Kidney capillary endothelial cell (primary cell): ENCODE data around the gene TNFRSF25.
"Not testable (repeated sequence)": the region's sequence is repeated elsewhere in the genome, so short reads cannot be mapped to it uniquely, and the experiment has no call there.

Source experiments
- DNase-seq: peaks from one replicate; pipeline ENCODE4 v3.0.0-alpha.2; 2018; ENCODE audit warnings: low spot score

TNFRSF25 gene

GRCh38 chr1:6450943-6451373 is 15.0 kb downstream of the TNFRSF25 start:
- DNase-seq: no peak

GRCh38 chr1:6450486-6450885 is 15.5 kb downstream of the TNFRSF25 start:
- not testable (repeated sequence) for DNase-seq

GRCh38 chr1:6450005-6450450 is 15.9 kb downstream of the TNFRSF25 start:
- DNase-seq: no peak

- no peak for DNase-seq
These were observed 17.0 kb downstream of the TNFRSF25 start for GRCh38 chr1:6448749-6449631.

GRCh38 chr1:6447818-6448748 is 17.9 kb downstream of the TNFRSF25 start:
- DNase-seq: no peak

GRCh38 chr1:6447016-6447817 is 18.8 kb downstream of the TNFRSF25 start:
- DNase-seq: no peak

- no peak for DNase-seq
These were observed 19.3 kb downstream of the TNFRSF25 start for GRCh38 chr1:6446665-6447015.

GRCh38 chr1:6445929-6446328 is 20.0 kb downstream of the TNFRSF25 start:
- not testable (repeated sequence) for DNase-seq

- DNase-seq: no peak
These were observed 20.8 kb downstream of the TNFRSF25 start for GRCh38 chr1:6445062-6445763.

- DNase-seq: no peak
These were observed 21.6 kb downstream of the TNFRSF25 start for GRCh38 chr1:6444377-6444776.

- no peak for DNase-seq
These were observed 22.4 kb downstream of the TNFRSF25 start for GRCh38 chr1:6443339-6444115.

- no peak for DNase-seq
These were observed 24.4 kb downstream of the TNFRSF25 start for GRCh38 chr1:6441586-6441985.

- DNase-seq: no peak
These were observed 25.5 kb downstream of the TNFRSF25 start for GRCh38 chr1:6440198-6441126.

- no peak for DNase-seq
These were observed 27.9 kb downstream of the TNFRSF25 start for GRCh38 chr1:6438047-6438525.

- DNase-seq: not testable (repeated sequence)
These were observed 28.8 kb downstream of the TNFRSF25 start for GRCh38 chr1:6437012-6437700.

GRCh38 chr1:6436277-6436676 is 29.7 kb downstream of the TNFRSF25 start:
- not testable (repeated sequence) for DNase-seq

- DNase-seq: no peak
These were observed 30.4 kb downstream of the TNFRSF25 start for GRCh38 chr1:6435547-6435946.

- no peak for DNase-seq
These were observed 30.8 kb downstream of the TNFRSF25 start for GRCh38 chr1:6435129-6435528.

- DNase-seq: no peak
These were observed 31.8 kb downstream of the TNFRSF25 start for GRCh38 chr1:6434186-6434585.
